ENCODE results near the gene C1QTNF8. TPM values are rescaled to one million over a fixed set of nuclear protein-coding genes. Genes with fewer than 3 reads are reported as not detected.

The C1QTNF8 gene
- polyA plus RNA-seq, 1 donor (not counting 4 experiments of a cell fraction or from before 2014, with no cell fraction given), result not detected

DNA sequence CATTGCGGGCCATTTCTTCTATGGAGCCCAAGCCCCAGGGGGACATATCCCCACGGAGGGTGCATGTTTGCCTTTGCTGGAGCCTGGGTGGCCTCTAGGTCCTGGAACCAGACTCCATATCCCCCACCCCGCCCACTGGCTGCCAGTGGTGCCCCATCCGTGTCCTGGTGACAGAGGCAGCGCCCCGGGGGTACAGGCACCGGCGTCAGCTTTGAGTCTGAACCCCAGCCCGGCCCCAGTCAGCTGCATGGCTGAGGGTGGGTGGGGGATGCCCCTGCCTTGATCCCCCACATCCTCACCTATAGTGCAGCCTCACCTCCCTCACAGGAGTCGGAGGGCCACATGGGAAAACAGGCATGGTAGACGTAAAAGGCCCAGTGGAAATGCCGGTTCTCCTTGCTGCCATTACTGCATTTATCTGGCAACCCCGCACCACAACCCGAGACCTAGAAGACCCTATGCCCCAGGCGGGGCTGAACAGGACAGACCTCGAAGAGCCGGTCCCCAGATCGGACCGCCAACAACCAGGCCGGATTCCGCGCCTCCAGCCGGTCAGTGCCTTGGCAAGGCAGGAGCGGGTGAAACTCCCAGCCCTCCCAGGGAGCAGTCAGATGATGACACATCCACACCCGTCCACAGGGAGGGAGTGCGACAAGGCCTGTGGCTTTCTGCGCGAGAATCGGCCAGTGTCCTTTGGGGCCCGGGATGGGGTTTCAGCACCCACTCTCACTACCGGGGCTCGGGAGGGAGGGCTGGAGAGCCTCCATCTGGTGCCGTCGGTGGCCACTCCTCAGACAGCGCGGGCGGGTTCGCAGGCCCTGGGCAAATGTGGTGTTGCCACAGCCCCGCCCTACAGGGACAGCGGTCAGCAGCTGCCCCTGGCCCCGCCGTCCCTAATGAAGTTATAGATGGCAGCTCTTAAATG lies 35.4 kb downstream of the C1QTNF8 start:
- Histone ChIP-seq H3K79me2 (ENCODE audit: control insufficient read depth, insufficient read depth, low read length) (no peaks in the 10 kb centered on the region), H4K20me1 (ENCODE audit: control insufficient read depth, extremely low read depth, insufficient read depth, low read length) (no peaks in the 10 kb centered on the region), H3K36me3 (ENCODE audit: control insufficient read depth in 2 of 2, extremely low read depth in 1 of 2, insufficient read depth in 2 of 2, low read length in 2 of 2) (no peaks in the 10 kb centered on the region), H3K4me3 (ENCODE audit: control insufficient read depth in 2 of 3, extremely low read depth in 1 of 3, insufficient read depth in 2 of 3, low read depth in 1 of 3, low read length in 3 of 3) (no peak overlapping the region), H3K9me3 (ENCODE audit: control insufficient read depth, low read depth, low read length) (no peaks in the 10 kb centered on the region), H3K9ac (ENCODE audit: control insufficient read depth, extremely low read depth, insufficient read depth, low read length) (no peak overlapping the region), H3K27ac (ENCODE audit: control insufficient read depth, insufficient read depth, low read length) (no peak overlapping the region), H3K9me1 (ENCODE audit: control insufficient read depth, extremely low read depth, insufficient read depth, low read length) (no peaks in the 10 kb centered on the region), H3K4me1 (ENCODE audit: control insufficient read depth, extremely low read depth, insufficient read depth, low read length) (no peaks in the 10 kb centered on the region), H3K27me3 (ENCODE audit: control insufficient read depth, extremely low read depth, insufficient read depth, low read length) (peaks cover 12% of the 10 kb centered on the region), H2AFZ (ENCODE audit: control insufficient read depth, low read length) (no peak overlapping the region), H3K4me2 (ENCODE audit: control insufficient read depth, extremely low read depth, insufficient read depth, low read depth, low read length) (no peak overlapping the region)
- TF ChIP-seq, protein P1, sequence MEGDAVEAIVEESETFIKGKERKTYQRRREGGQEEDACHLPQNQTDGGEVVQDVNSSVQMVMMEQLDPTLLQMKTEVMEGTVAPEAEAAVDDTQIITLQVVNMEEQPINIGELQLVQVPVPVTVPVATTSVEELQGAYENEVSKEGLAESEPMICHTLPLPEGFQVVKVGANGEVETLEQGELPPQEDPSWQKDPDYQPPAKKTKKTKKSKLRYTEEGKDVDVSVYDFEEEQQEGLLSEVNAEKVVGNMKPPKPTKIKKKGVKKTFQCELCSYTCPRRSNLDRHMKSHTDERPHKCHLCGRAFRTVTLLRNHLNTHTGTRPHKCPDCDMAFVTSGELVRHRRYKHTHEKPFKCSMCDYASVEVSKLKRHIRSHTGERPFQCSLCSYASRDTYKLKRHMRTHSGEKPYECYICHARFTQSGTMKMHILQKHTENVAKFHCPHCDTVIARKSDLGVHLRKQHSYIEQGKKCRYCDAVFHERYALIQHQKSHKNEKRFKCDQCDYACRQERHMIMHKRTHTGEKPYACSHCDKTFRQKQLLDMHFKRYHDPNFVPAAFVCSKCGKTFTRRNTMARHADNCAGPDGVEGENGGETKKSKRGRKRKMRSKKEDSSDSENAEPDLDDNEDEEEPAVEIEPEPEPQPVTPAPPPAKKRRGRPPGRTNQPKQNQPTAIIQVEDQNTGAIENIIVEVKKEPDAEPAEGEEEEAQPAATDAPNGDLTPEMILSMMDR (optimal IDR thresholded peaks at IDR 0.05 in 1 of 3, IDR thresholded peaks at IDR 0.05 in 1 of 3, conservative IDR thresholded peaks at IDR 0.05 in 1 of 3; ENCODE audit: extremely low read depth in 1 of 3, insufficient read depth in 2 of 3, low read length in 3 of 3), result no peak
- TF ChIP-seq EZH2 (IDR thresholded peaks at IDR 0.05; ENCODE audit: low read length), result no peak
- dilution Hi-C loops (cut with MboI; ENCODE audit: extremely low pct_ligation_motif_present, low sequenced_read_pairs), result no loop called here
- FAIRE-seq, result no peak
- no peak for DNase-seq (ENCODE audit: low read depth, low spot score)

DNA sequence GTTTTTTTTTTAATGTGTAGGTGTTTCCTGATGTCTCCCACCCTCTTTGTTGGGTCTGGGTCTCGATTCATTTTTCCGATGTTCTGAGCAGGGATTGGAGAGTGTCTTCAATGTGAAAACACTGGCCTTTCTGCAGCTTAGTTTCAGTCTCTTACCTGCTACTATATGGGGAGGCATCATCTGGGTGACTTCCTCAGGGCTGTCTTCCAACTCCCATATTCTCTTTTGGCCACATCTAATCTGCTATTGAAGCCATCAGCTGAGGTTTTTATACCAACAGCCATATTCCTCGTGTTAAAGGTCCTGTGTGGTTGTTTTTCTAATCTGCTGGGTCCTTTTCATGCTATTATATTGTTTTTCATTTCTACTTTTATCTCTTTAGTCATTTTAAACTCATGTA lies 36.7 kb downstream of the C1QTNF8 start:
- no peaks in the 10 kb centered on the region for H4K20me1 ChIP-seq (ENCODE audit: control insufficient read depth, extremely low read depth, insufficient read depth, low read length)
- H3K27ac ChIP-seq (ENCODE audit: control insufficient read depth, insufficient read depth, low read length), result no peak overlapping the region
- TF ChIP-seq, protein P1 (optimal IDR thresholded peaks at IDR 0.05 in 1 of 3, IDR thresholded peaks at IDR 0.05 in 1 of 3, conservative IDR thresholded peaks at IDR 0.05 in 1 of 3; ENCODE audit: extremely low read depth in 1 of 3, insufficient read depth in 2 of 3, low read length in 3 of 3), result no peak
- no peak for TF ChIP-seq EZH2 (IDR thresholded peaks at IDR 0.05; ENCODE audit: low read length)
- H2AFZ ChIP-seq (ENCODE audit: control insufficient read depth, low read length), result no peak overlapping the region
- dilution Hi-C loops (cut with MboI; ENCODE audit: extremely low pct_ligation_motif_present, low sequenced_read_pairs), result no loop called here
- H3K27me3 ChIP-seq (ENCODE audit: control insufficient read depth, extremely low read depth, insufficient read depth, low read length), result no peaks in the 10 kb centered on the region
- H3K9ac ChIP-seq (ENCODE audit: control insufficient read depth, extremely low read depth, insufficient read depth, low read length), result no peak overlapping the region
- H3K9me3 ChIP-seq (ENCODE audit: control insufficient read depth, low read depth, low read length), result no peaks in the 10 kb centered on the region
- no peak for FAIRE-seq
- H3K4me2 ChIP-seq (ENCODE audit: control insufficient read depth, extremely low read depth, insufficient read depth, low read depth, low read length), result no peak overlapping the region
- H3K9me1 ChIP-seq (ENCODE audit: control insufficient read depth, extremely low read depth, insufficient read depth, low read length), result no peaks in the 10 kb centered on the region
- no peak overlapping the region for H3K4me3 ChIP-seq (ENCODE audit: control insufficient read depth in 2 of 3, extremely low read depth in 1 of 3, insufficient read depth in 2 of 3, low read depth in 1 of 3, low read length in 3 of 3)
- no peaks in the 10 kb centered on the region for H3K36me3 ChIP-seq (ENCODE audit: control insufficient read depth in 2 of 2, extremely low read depth in 1 of 2, insufficient read depth in 2 of 2, low read length in 2 of 2)
- no peaks in the 10 kb centered on the region for H3K79me2 ChIP-seq (ENCODE audit: control insufficient read depth, insufficient read depth, low read length)
- no peak for DNase-seq (ENCODE audit: low read depth, low spot score)
- no peaks in the 10 kb centered on the region for H3K4me1 ChIP-seq (ENCODE audit: control insufficient read depth, extremely low read depth, insufficient read depth, low read length)
